Heart right ventricle (tissue), 16 donors: ENCODE data around the gene SLC11A1. TPM values are rescaled to one million over a fixed set of nuclear protein-coding genes. Genes with fewer than 3 reads are reported as not detected.

ENCODE experiments used
- ATAC-seq, 8 donors: fragments of 200-7000 bp; cut with Tn5 transposase; one replicate each; pipeline ENCODE4 v1.9.1; 2020; ENCODE audit warnings: mild to moderate bottlenecking in 8 of 8, moderate library complexity in 8 of 8, moderate number of reproducible peaks in 1 of 8
- DNase-seq, 2 donors: peaks; one replicate each; pipeline ENCODE4 v3.0.0-alpha.2; 2020
- H3K27ac ChIP-seq, 10 donors: fragments of 200-600 bp; sonication (generic) in 2 of 10; one replicate each; pipeline versions ENCODE4 v1.5.0 to v1.8.0; 2020 to 2022; ENCODE audit warnings: mild to moderate bottlenecking in 3 of 10
- H3K27me3 ChIP-seq, 7 donors: fragments of 200-600 bp; one replicate each; pipeline ENCODE4 v1.8.0; 2021 to 2022; ENCODE audit warnings: mild to moderate bottlenecking in 2 of 7
- H3K36me3 ChIP-seq, 9 donors: fragments of 200-600 bp; sonication (generic) in 1 of 9; one replicate each; pipeline versions ENCODE4 v1.5.0 to v1.8.0; 2020 to 2022; ENCODE audit warnings: mild to moderate bottlenecking in 2 of 9
- H3K4me1 ChIP-seq, 9 donors: fragments of 200-600 bp; sonication (generic) in 1 of 9; one replicate each; pipeline versions ENCODE4 v1.5.0 to v1.8.0; 2020 to 2022; ENCODE audit warnings: mild to moderate bottlenecking in 4 of 9
- H3K4me3 ChIP-seq, 10 donors: fragments of 200-600 bp; sonication (generic) in 2 of 10; one replicate each; pipeline versions ENCODE4 v1.5.0 to v1.8.0; 2020 to 2022; ENCODE audit warnings: mild to moderate bottlenecking in 7 of 10, moderate library complexity in 2 of 10
- H3K9me3 ChIP-seq, 11 donors: fragments of 200-600 bp in 10 of 11; sonication (generic) in 2 of 11; one replicate each; pipeline versions ENCODE4 v1.5.0 to v1.8.0; 2013 to 2022; ENCODE audit warnings: mild to moderate bottlenecking in 2 of 11, control low read depth in 1 of 11, moderate library complexity in 1 of 11
- CTCF ChIP-seq, 9 donors: fragments of 200-600 bp; sonication (generic) in 2 of 9; IDR thresholded peaks; one replicate each; pipeline versions ENCODE4 v1.5.0 to v1.8.0; 2021 to 2022; ENCODE audit warnings: antibody characterized with exemption in 9 of 9, mild to moderate bottlenecking in 5 of 9, moderate library complexity in 1 of 9
- WGBS, 2 donors: extraction: QIAGEN DNeasy Blood & Tissue Kit; methylation state at CpG; one replicate each; pipeline ENCODE4 v1.1.7; 2013; ENCODE audit warnings: inconsistent platforms in 1 of 2; 5-methylcytosine and 5-hydroxymethylcytosine counted together
- intact Hi-C, 10 donors: fragments of 100-400 bp; cut with DNase I; formaldehyde crosslinking; loops; one replicate each; pipeline versions ENCODE4 v1.11.1 to v1.14.2; 2022
- long read RNA-seq, 3 donors: library from polyadenylated mRNA; unstranded; transcript quantifications; one replicate each; pipeline ENCODE4 v2.0.0, GENCODE V29; 2020 to 2021
- polyA plus RNA-seq, 2 donors: library from polyadenylated mRNA; stranded (reverse); fragments of 200-250 nt; gene quantifications; one replicate each; pipeline ENCODE4 v1.2.3, GENCODE V29; 2013
- total RNA-seq, 10 donors: library from RNA; stranded (reverse); fragmentation: NEBNext Ultra II Directional in 3 of 10; extraction: Animal tissue kit (Norgen Biotek cat#: 25700) in 3 of 10; gene quantifications; one replicate each; pipeline versions ENCODE4 v1.2.1 to v1.2.4, GENCODE V29; 2021 to 2023
- donor health status: Arrhythmogenic right ventricular cardiomyopathy.
- donor health status: ischemic (EF 13 %, LVEDD 7.1; RV severe dilation, severe dysfunction).
- donor health status: healthy with polysubstance abuse.
- donor health status: DM: no; HTN: yes; CAD: no.
- donor health status: DM: no; HTN: no; CAD: no.
- donor health status: ischemic (EF 25% LVEDD 6.9; RV normal size, moderate dysfunction).
- donor health status: ischemic (EF 25% LVEDD 5.7; RV mildly dilated, moderate dysfunction).
- donor health status: healthy.
- donor health status: DM: yes; HTN: yes; CAD: no.
- donor health status: Ischemic cardiomyopathy.
- donor health status: ischemic (EF 35%, LVEDD 5.7; RV mildly dilated, moderate dysfunction).
- donor health status: nonischemic (EF 11% LVEDD 7.7; RV severe dilation, severe dysfunction).
- donor health status: DM: yes; HTN: yes; CAD: no.
- donor health status: PGD.
- donor health status: ischemic (EF 29% LVEDD 5.4; RV normal size, mild dysfunction).
- donor health status: nonischemic (EF 23%, LVEDD 6.1; RV moderate dilation, normal function).

The SLC11A1 gene
- total RNA-seq, result 1 to 10 TPM in 9 of 10 donors, under 1 TPM in 1; 0.64 to 9.1 (median 4.0) TPM
- 1 to 10 TPM; 4.5 to 8.0 TPM for polyA plus RNA-seq
- long read RNA-seq, donor 1, partial matches to known transcripts, result 1 of 1 reads
- long read RNA-seq, donor 1, other reads (novel, unspliced or antisense), result 0 of 1 reads
- long read RNA-seq, donor 2, partial matches to known transcripts, result 0 of 1 reads
- long read RNA-seq, donor 2, other reads (novel, unspliced or antisense), result 1 of 1 reads
- long read RNA-seq, donor 3, partial matches to known transcripts, result 0 of 3 reads
- long read RNA-seq, donor 3, other reads (novel, unspliced or antisense), result 2 of 3 reads

DNA sequence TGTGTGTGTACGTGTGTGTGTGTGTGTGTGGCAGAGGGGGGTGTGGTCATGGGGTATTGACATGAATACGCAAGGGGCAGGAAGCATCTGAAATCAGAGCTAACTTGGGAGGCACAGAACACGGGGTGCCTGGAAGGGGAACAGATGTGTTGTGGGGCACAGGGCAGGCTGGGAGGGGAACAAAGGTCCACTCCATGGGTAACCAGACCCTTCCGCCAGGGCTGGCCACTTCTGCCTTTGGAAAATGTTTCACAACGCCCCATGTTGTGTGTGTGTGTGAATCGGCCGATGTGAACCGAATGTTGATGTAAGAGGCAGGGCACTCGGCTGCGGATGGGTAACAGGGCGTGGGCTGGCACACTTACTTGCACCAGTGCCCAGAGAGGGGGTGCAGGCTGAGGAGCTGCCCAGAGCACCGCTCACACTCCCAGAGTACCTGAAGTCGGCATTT, at the start of gene SLC11A1:
TSS of gene SLC11A1 (plus strand) at position 358 of the 451 bp plus-strand sequence. CDS start 96 bp downstream, outside the sequence.
- Histone ChIP-seq H3K4me1 (peaks cover 0 to 22% (median 0%) of the 10 kb centered on the region in 9 donors), H3K4me3 (peak within 1 kb of the TSS in 1 of 10 donors; percentile 53), H3K36me3 (peaks cover 0 to 11% (median 0%) of the 10 kb centered on the region in 9 donors), H3K27ac (peak within 1 kb of the TSS in 3 of 10 donors; percentile 51 to 94 (median 74)), H3K27me3 (no peaks in the 10 kb centered on the region), H3K9me3 (no peaks in the 10 kb centered on the region)
- WGBS, 2 donors, result 82 to 83% methylated on average over 13 of the region's 13 CpGs
- no peak for TF ChIP-seq CTCF (IDR thresholded peaks at IDR 0.05)
- ATAC-seq, result peak; percentile 39 to 86 (median 70)
- peak; percentile 41 to 43 for DNase-seq
- intact Hi-C loops, result no loop called here

GRCh38 chr2:218332288-218332687, 49.8 kb upstream of the SLC11A1 start:
- ATAC-seq (peak in 5 of 8 donors; percentile 17 to 47 (median 27)), DNase-seq (no peak)
- no peaks in the 10 kb centered on the region for H3K36me3 ChIP-seq
- intact Hi-C loops, result no loop called here
- H3K4me1 ChIP-seq, result peaks cover 0 to 65% (median 0%) of the 10 kb centered on the region in 9 donors
- H3K9me3 ChIP-seq, result peaks cover 0 to 5% (median 0%) of the 10 kb centered on the region in 11 donors
- no peaks in the 10 kb centered on the region for H3K27me3 ChIP-seq
- 96 to 100% methylated on average over 1 of the region's 1 CpG for WGBS, 2 donors
- no peak for TF ChIP-seq CTCF (IDR thresholded peaks at IDR 0.05)
- H3K4me3 ChIP-seq, result peak overlapping the region in 1 of 10 donors; percentile 34
- peak overlapping the region in 4 of 10 donors; percentile 15 to 92 (median 28) for H3K27ac ChIP-seq

GRCh38 chr2:218332920-218333645, 49.0 kb upstream of the SLC11A1 start:
- no peaks in the 10 kb centered on the region for H3K27me3 ChIP-seq
- peaks cover 0 to 57% (median 0%) of the 10 kb centered on the region in 9 donors for H3K4me1 ChIP-seq
- H3K27ac ChIP-seq, result peak overlapping the region in 3 of 10 donors; percentile 15 to 92 (median 30)
- DNase-seq (no peak), ATAC-seq (peak; percentile 52 to 82 (median 58))
- intact Hi-C loops, result no loop called here
- 63 to 64% methylated on average over 16 of the region's 16 CpGs for WGBS, 2 donors
- H3K9me3 ChIP-seq, result peaks cover 0 to 5% (median 0%) of the 10 kb centered on the region in 11 donors
- no peaks in the 10 kb centered on the region for H3K36me3 ChIP-seq
- no peak for TF ChIP-seq CTCF (IDR thresholded peaks at IDR 0.05)
- H3K4me3 ChIP-seq, result peak overlapping the region in 1 of 10 donors; percentile 34

DNA sequence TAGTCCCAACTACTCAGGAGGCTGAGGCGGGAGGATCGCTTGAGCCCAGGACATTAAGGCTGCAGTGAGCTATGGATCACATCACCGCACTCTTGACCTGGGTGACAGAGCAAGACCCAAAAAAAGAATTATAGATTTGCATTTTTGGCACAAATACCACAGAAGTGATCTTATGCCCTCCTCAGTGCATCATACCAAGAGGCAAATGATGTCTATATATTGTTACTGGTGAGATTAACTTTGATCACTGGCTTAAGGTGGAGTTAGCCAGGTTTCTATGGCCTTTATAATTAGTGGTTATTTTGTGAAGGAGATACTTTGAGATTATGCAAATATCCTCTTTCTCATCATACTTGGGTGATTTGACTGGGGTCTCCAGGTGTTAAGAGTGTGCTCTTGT, 47.5 kb upstream of the SLC11A1 start:
- intact Hi-C loops, result no loop called here
- H3K27ac ChIP-seq, result no peak overlapping the region
- TF ChIP-seq CTCF (IDR thresholded peaks at IDR 0.05), result no peak

More for the DNA sequence above, 47.5 kb upstream of the SLC11A1 start:
- DNase-seq (no peak), ATAC-seq (no peak)
- H3K4me3 ChIP-seq, result no peak overlapping the region
- H3K4me1 ChIP-seq, result peaks cover 0 to 46% (median 0%) of the 10 kb centered on the region in 9 donors
- WGBS, 2 donors, result 98% methylated on average over 3 of the region's 3 CpGs
- no peaks in the 10 kb centered on the region for H3K27me3 ChIP-seq
- peaks cover 0 to 5% (median 0%) of the 10 kb centered on the region in 11 donors for H3K9me3 ChIP-seq
- peaks cover 0 to 2% (median 0%) of the 10 kb centered on the region in 9 donors for H3K36me3 ChIP-seq
